Neural progenitor cell (in vitro differentiated cells): ENCODE measurements around the gene CCDC88A.
"Not testable (repeated sequence)": the region's sequence is repeated elsewhere in the genome, so short reads cannot be mapped to it uniquely, and the experiment has no call there.

Source experiments
- EZH2 ChIP-seq: fragments of 200-600 bp; sonication (generic); IDR thresholded peaks from 2 replicates; pipeline ENCODE4 v1.6.1; 2017; ENCODE audit warnings: antibody characterized with exemption, mild to moderate bottlenecking, moderate library complexity
- TF ChIP-seq, protein P1 (sequence below): fragments of 200-600 bp; sonication (generic); IDR thresholded peaks from 2 replicates; pipeline ENCODE4 v1.5.1; 2017; ENCODE audit warnings: antibody characterized with exemption, mild to moderate bottlenecking

DNA sequence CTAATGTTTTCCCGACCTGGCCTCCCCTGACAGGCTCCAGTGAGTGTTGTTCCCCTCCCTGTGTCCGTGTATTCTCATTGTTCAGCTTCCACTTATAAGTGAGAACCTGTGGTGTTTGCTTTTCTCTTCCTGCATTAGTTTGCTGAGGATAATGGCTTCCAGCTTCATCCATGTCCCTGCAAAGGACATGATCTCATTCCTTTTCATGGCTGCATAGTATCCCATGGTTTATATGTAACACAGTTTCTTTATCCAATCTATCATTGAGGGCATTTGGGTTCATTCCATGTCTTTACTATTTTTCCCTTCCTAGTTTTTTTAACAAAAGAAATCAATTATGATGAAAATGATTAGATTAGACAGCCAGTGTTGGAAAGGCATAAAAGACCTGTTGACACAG is 63.5 kb downstream of the CCDC88A start:
- TF ChIP-seq, protein P1, sequence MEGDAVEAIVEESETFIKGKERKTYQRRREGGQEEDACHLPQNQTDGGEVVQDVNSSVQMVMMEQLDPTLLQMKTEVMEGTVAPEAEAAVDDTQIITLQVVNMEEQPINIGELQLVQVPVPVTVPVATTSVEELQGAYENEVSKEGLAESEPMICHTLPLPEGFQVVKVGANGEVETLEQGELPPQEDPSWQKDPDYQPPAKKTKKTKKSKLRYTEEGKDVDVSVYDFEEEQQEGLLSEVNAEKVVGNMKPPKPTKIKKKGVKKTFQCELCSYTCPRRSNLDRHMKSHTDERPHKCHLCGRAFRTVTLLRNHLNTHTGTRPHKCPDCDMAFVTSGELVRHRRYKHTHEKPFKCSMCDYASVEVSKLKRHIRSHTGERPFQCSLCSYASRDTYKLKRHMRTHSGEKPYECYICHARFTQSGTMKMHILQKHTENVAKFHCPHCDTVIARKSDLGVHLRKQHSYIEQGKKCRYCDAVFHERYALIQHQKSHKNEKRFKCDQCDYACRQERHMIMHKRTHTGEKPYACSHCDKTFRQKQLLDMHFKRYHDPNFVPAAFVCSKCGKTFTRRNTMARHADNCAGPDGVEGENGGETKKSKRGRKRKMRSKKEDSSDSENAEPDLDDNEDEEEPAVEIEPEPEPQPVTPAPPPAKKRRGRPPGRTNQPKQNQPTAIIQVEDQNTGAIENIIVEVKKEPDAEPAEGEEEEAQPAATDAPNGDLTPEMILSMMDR, result not testable (repeated sequence)
- not testable (repeated sequence) for TF ChIP-seq EZH2
